Lower leg skin (tissue), 4 donors: ENCODE results near the gene VWC2L. TPM values are rescaled to one million over a fixed set of nuclear protein-coding genes. Genes with fewer than 3 reads are reported as not detected.

ENCODE experiments used
- DNase-seq, 2 donors: peaks; one replicate each; pipeline ENCODE4 v3.0.0-alpha.2; 2019; ENCODE audit warnings: low spot score in 2 of 2
- H3K4me3 ChIP-seq: fragments of 200-600 bp; sonication (generic); 2 replicates; pipeline ENCODE4 v1.5.1; 2017; ENCODE audit warnings: mild to moderate bottlenecking, low read depth; ENCODE audit not compliant: poor library complexity, severe bottlenecking
- POLR2A ChIP-seq, 2 donors: fragments of 450-650 bp; IDR thresholded peaks; one replicate each; pipeline ENCODE4 v1.6.1; 2016 to 2017; ENCODE audit warnings: antibody characterized with exemption in 2 of 2, mild to moderate bottlenecking in 1 of 2, moderate library complexity in 1 of 2
- WGBS, 2 donors: methylation state at CpG; one replicate each; pipeline ENCODE4 v1.1.5; 2018; 5-methylcytosine and 5-hydroxymethylcytosine counted together
- intact Hi-C: fragments of 100-400 bp; cut with DNase I; formaldehyde crosslinking; loops from one replicate; pipeline ENCODE4 v1.15.0; 2023; ENCODE audit warnings: low total_unique reads
- total RNA-seq, 4 donors: library from RNA; depleted of rRNA; stranded (reverse); fragments of >200 nt; gene quantifications; one replicate each; pipeline ENCODE4 v1.1.0, GENCODE V29; 2016
- TF ChIP-seq, protein P1 (sequence below), 3 donors: fragments of 450-650 bp; IDR thresholded peaks; one replicate each; pipeline ENCODE4 v1.5.1; 2016; ENCODE audit warnings: antibody characterized with exemption in 3 of 3, mild to moderate bottlenecking in 3 of 3, moderate library complexity in 2 of 3

The VWC2L gene
- total RNA-seq, 4 donors from 2014 or later = not detected

GRCh38 chr2:214514704-214515103 lies 103.8 kb downstream of the VWC2L start:
- H3K4me3 ChIP-seq = no peak overlapping the region
- 10 to 18% methylated on average over 1 of the region's 1 CpG for WGBS, 2 donors
- no peak for TF ChIP-seq POLR2A (IDR thresholded peaks at IDR 0.05)
- TF ChIP-seq, protein P1, sequence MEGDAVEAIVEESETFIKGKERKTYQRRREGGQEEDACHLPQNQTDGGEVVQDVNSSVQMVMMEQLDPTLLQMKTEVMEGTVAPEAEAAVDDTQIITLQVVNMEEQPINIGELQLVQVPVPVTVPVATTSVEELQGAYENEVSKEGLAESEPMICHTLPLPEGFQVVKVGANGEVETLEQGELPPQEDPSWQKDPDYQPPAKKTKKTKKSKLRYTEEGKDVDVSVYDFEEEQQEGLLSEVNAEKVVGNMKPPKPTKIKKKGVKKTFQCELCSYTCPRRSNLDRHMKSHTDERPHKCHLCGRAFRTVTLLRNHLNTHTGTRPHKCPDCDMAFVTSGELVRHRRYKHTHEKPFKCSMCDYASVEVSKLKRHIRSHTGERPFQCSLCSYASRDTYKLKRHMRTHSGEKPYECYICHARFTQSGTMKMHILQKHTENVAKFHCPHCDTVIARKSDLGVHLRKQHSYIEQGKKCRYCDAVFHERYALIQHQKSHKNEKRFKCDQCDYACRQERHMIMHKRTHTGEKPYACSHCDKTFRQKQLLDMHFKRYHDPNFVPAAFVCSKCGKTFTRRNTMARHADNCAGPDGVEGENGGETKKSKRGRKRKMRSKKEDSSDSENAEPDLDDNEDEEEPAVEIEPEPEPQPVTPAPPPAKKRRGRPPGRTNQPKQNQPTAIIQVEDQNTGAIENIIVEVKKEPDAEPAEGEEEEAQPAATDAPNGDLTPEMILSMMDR (IDR thresholded peaks at IDR 0.05) = no peak
- DNase-seq = no peak
- intact Hi-C loops = no loop called here

- 41 to 53% methylated on average over 4 of the region's 4 CpGs for WGBS, 2 donors
- intact Hi-C loops = no loop called here
- no peak overlapping the region for H3K4me3 ChIP-seq
- TF ChIP-seq, protein P1 (IDR thresholded peaks at IDR 0.05) = no peak
- no peak for TF ChIP-seq POLR2A (IDR thresholded peaks at IDR 0.05)
- DNase-seq = no peak
Measured at GRCh38 chr2:214515111-214515510, 104.3 kb downstream of the VWC2L start.

DNA sequence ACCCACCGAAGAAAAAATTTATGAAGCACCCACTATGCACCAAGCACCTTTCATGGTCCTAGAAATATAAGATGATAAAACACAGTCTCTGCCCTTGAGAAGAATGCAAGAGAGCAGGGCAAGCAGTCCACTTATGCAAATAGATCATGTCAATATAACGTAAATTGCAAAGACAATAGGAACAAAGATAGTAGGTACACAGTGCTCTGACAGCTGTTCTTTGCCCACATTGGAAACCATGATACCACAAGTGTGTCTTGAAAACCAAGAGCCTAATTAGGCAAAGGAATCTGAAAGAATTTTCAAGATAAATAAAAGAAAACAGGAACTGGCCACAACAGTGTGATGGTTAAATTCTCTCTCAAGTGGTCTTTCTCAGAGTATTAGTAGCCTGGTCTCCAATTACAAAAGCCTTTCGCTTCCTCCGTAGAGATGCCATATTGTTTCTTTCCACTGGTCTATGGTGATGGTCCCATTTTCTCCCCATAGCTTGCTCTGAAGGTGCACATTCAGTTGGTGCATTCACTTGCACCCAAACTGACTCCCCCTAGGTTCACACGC lies 108.5 kb downstream of the VWC2L start:
- 83 to 86% methylated on average over 5 of the region's 5 CpGs for WGBS, 2 donors
- intact Hi-C loops = no loop called here
- TF ChIP-seq POLR2A (IDR thresholded peaks at IDR 0.05) = no peak
- TF ChIP-seq, protein P1 (IDR thresholded peaks at IDR 0.05) = no peak
- H3K4me3 ChIP-seq = no peak overlapping the region
- no peak for DNase-seq

DNA sequence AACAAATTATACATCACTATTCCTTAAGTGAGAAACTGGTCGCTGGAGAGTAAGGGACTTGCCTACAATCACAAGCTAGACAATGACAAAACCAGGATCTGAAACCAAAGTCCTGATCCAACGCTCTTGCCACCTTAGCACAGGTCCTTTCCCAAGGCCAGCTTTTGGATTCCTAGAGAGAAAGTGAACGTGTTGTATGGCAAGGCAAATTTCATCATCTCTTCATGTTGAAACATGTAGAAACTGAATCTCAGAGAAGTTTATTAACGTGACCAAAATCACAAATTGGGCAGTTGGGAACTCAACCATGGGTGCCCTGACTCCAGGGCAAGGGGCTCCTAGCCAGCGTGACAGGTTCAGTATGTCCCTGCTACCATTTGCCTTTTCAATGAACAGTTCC lies 118.2 kb downstream of the VWC2L start:
- intact Hi-C loops = no loop called here
- H3K4me3 ChIP-seq = no peak overlapping the region
- no peak for DNase-seq
- 65 to 68% methylated on average over 5 of the region's 5 CpGs for WGBS, 2 donors
- no peak for TF ChIP-seq POLR2A (IDR thresholded peaks at IDR 0.05)
- TF ChIP-seq, protein P1 (IDR thresholded peaks at IDR 0.05) = no peak

GRCh38 chr2:214529514-214529913 lies 118.7 kb downstream of the VWC2L start:
- H3K4me3 ChIP-seq = no peak overlapping the region
- intact Hi-C loops = no loop called here
- no peak for DNase-seq
- 66 to 80% methylated on average over 6 of the region's 6 CpGs for WGBS, 2 donors
- TF ChIP-seq POLR2A (IDR thresholded peaks at IDR 0.05) = no peak
- TF ChIP-seq, protein P1 (IDR thresholded peaks at IDR 0.05) = no peak

DNA sequence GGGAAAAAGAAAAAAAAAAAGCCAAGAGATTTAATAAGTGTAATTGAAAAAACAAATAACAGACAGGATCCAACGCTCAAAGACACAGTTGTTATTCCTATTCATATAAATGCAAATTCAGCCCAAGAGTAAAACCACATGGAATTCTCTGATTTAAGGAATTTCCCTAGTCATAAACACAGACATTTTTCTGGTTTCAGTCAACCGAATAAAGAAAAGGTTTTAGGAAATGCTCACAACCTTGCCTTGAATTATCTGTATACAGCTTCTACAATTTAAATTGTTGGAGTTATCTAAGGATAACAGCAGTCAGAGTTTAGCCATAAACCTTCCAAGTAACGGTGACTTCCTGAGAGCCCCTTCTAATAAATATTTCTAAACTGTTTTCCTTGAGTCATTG lies 122.7 kb downstream of the VWC2L start:
- TF ChIP-seq POLR2A (IDR thresholded peaks at IDR 0.05) = no peak
- TF ChIP-seq, protein P1 (IDR thresholded peaks at IDR 0.05) = no peak
- DNase-seq = no peak
- 48 to 61% methylated on average over 3 of the region's 3 CpGs for WGBS, 2 donors
- intact Hi-C loops = no loop called here
- H3K4me3 ChIP-seq = no peak overlapping the region
